Hematopoietic multipotent progenitor cell treated with erythropoietin and hydrocortisone succinate and interleukin-3 and kit ligand, for 8 days (in vitro differentiated cells): Measurements from ENCODE around the gene GNAL.

Source experiments
- DNase-seq: peaks from one replicate; pipeline ENCODE4 v3.0.0-alpha.2; 2015

Gene GNAL

DNA sequence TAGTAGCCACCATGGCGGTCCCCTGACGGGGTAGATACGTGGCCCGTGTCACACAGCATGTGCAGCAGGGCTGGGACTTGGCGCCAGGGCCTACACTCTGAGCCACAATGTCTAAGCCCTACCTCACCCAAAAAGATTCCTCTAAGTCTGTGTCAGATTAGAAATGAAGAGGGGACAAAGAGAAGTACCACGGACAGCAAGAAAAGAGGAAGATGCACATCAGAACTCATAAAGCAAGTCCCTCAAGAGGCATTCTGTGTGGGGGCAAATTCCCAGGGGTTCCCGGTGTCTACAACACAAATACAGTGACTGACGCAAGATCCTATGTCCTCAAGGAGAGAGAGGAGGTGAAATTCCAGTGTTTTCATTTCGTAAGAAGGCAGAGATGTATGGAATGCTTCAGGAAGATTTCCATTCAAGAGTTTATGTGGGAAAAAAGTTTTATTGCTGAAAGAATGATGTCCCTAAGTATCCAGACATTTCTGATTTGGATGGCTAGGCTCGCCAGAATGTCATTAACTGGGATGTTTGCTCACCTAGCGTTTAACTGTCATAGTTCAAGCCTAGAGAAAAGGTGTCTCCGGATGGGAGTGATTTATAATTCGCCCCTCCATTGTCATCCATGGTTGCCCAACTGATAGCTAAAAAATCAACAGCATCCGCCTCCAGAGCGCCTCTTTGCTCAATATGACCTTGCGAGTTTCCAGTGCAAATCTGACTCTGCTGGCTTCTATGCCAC is 86.5 kb downstream of the GNAL start:
- no peak for DNase-seq

DNA sequence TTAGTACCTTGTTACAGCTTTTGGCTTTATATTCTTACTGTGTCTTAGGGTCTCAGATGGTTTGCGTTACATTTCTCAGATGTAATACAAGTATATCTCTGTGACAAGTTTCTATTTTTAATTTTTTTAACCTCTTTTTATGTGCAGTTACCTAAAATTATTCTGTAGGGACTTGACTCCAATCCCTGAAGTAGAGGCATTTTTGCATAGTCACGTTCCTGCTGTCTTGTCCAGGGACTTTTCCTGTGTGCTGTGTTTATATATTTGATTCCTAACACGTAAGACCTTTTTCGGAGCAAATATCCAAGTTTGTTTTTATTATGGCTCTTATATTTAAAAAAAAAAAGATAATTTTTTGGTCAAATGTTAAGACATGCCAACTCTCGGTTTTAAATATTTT is 91.0 kb downstream of the GNAL start:
- no peak for DNase-seq

DNA sequence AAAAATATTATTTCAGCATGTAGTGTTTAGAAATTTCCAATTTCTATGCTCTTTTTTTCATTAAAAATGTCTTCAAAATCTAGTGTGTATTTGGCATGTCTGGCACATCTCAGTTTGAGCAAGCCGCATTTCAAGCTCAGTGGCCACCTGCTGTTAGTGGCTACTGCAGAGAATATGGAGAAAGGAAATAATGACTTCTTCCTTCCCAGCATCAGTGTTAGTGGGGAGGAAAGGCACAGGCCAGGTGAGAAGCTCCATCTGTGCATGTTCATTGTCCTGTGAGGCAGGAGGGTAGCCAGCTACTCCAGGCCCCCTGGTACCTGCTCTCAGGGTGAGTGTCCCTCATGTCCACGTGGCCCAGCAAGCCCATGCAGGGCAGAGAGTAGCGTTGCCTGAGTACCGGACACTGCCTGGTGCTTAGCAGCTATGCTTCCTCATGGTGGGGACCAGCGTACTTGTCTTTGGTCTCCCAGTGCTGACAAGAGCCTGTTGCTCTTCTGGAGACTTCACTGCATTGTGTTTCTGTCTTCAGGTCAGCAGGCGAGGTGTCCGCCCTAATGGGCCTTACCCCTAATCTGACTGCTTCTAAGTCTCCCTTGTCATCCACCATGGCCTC is 94.8 kb downstream of the GNAL start:
- DNase-seq = no peak

- no peak for DNase-seq
Measured at GRCh38 chr18:11784674-11785304, 95.7 kb downstream of the GNAL start.

DNA sequence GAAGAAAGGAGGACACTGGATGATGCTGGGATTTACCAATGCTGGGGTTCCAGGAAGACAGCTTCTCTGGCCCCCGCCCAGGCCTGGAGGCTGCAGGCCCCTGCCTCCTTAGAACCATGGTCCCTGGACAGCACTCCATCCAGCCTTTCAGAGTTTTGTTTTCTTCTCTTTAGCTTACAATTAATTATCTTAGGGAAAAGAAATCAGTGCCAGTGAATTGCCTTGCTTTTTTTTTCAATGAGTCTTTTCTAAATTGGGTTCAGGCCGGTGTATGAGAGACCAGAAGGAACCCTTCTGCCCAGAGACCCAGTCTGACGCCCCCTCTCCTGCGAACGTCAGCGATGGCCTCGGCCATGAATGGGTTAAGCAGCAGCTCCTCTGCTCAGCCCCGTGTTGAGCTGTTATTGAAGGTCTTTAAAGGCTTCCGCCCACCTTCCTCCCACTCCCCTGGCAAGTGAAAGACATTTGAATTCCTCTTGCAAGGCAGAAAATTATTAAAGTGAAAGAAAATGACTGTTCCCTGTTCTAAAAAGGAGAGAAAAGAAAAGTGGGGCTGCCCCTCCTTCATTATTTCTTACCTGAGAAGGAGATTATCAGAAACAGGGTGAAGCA is 96.5 kb downstream of the GNAL start:
- DNase-seq = no peak

- DNase-seq = no peak
Measured at GRCh38 chr18:11789716-11790510, 100.8 kb downstream of the GNAL start.

DNA sequence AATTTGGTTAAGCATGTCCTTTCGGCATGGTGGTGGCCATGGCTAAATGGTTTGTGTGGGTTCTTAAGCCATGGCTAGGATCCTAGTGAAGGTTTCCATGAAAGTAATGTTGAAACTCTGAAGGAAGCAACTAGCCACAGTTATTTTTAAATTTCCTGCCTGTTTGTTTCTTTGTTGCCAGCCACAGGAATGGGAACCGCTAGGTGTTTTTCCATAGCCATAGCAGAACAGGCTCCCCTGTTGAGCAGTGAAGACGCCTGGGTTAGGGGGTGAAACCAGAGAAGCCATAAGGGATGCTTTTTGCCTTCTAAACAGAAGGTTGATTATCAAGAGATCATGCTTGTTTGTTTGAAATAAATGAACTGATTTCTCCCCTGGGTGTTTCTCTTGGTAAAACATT is 102.1 kb downstream of the GNAL start:
- DNase-seq = no peak

GRCh38 chr18:11792632-11793031 is 103.6 kb downstream of the GNAL start:
- no peak for DNase-seq

DNA sequence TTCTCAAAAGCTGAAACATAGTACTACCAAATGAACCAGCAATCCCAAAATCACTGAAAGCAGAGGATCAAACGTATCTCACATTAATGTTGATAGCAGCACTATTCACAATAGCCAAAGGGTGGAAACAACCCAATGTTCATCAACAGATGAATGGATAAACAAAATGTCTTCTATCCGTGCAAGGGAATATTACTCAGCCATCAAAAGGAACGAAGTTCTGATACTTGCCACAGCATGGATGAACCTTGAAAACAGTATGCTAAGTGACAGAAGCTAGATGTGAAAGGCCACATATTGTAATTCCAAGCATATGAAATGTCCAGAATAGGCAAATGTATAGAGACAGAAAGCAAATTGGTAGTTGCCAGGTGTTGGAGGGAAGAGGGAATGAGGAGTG is 105.1 kb downstream of the GNAL start:
- DNase-seq = no peak

DNA sequence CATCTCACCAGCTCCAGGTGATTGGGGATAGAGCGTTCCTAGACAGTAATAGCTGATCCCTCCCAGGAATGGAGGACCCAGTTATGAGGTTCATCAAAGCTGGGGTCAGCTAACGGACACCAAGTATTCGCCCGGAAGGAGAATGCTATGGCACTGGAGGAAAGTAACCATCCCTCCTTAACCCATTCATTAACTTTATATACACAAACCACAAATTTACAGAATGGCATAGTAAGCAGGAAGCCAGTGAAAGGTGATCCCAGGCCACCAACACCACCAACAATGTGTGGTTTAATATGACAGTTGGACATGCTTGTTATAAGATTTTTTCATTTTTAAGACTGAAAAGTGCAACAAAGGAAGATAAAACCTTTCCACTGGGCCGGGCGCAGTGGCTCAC is 106.9 kb downstream of the GNAL start:
- no peak for DNase-seq

DNA sequence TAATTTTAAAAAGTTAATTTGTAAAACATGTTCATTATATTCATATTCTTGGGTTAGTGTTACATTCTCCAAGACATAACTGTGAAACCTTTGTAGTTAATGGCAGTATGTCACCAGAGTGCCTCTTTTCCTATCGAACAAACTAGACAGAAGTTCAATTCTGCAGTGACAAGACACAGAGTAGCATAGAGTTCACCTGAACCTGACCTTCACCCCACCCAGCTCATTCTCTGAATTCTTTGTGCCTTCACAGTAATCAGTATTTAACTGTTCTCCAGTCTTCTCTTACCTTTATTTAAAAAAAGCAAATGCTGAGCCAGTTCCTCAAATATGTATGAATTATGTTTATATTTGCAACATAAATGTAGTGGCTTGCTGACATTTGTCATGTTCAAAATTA is 109.2 kb downstream of the GNAL start:
- DNase-seq = no peak

DNA sequence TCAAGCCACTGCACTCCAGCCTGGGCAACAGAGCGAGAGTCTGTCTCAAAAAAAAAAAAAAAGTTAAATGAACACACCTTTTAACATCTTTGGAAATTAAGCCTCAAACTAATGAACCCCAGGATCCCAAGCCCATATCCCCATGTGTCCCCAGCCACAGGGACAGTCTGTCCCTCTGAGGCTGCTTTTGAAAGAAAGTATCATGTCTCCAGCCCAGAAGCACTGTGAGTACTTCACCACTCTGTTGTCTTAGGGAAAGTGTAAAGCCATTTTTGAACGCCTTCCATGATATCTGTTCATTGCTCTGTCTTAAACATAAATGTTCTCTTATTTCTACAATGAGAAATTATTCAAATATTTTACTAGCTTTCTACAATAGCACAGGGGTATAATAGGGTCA is 110.0 kb downstream of the GNAL start:
- DNase-seq = no peak

GRCh38 chr18:11800566-11801334 is 111.7 kb downstream of the GNAL start:
- DNase-seq = no peak

DNA sequence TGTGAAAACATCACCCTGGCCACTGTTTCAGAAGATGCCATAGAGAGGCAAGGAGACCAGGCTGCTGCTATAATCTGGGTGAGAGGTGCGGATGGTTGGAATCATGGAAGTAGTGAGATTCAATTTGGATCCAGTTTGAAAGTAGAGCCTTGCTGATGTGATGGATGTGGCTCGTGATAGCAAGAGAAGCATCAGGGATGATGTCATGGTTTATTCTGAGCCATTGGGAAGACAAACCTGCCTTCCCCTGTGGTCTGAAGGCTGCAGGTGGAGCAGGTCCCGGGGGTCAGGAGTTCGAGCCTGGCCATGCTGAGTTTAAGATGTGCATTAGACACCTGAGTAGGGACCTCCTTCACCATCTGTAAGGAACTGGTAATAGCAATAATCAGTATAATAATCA is 112.5 kb downstream of the GNAL start:
- DNase-seq = no peak

GRCh38 chr18:11802158-11802557 is 113.1 kb downstream of the GNAL start:
- no peak for DNase-seq

GRCh38 chr18:11802586-11802985 is 113.5 kb downstream of the GNAL start:
- no peak for DNase-seq

- no peak for DNase-seq
Measured at GRCh38 chr18:11807233-11807632, 118.2 kb downstream of the GNAL start.

- no peak for DNase-seq
Measured at GRCh38 chr18:11808001-11808855, 119.2 kb downstream of the GNAL start.

DNA sequence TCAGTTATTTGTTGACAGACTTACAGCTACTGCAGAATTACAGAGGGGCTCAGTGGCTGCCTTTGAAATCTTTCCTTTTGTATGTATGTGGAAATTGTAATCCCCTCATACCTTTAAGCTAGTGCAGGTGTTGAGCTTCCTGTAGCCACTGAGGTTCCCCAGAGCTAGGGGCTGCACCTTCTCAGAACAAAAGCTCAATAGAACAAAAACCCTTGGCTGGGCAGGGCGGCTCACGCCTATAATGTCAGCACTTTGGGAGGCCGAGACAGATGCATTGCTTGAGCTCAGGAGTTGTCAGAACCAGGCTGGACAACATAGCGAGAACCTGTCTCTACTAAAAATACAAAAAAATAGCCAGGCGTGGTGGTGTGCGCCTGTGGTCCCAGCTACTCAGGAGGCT is 120.8 kb downstream of the GNAL start:
- no peak for DNase-seq

- no peak for DNase-seq
Measured at GRCh38 chr18:11810379-11810778, 121.3 kb downstream of the GNAL start.

DNA sequence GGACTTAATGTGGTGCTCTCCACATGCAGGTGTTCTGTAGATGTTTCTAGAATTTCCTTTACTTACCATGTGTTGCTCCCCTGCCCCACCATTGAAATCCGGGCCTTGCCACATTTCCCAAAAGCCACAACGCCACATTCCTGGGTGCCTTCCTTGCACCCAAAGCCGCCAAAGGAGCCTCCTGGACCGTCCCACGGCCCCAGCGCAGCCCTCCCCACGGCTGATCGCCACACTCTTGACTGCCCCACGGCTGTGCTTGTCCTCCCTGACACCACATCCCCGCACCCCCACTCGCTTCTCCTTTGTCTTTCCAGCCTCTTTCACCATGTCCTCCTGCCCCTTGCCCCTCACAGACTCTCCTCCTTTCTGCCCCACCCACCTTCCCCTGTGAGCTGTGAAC is 121.9 kb downstream of the GNAL start:
- DNase-seq = no peak
